ENCODE data around the gene FBRSL1. TPM values are rescaled to one million over a fixed set of nuclear protein-coding genes. Genes with fewer than 3 reads are reported as not detected.
"Not testable (repeated sequence)": the region's sequence is repeated elsewhere in the genome, so short reads cannot be mapped to it uniquely, and the experiment has no call there.

FBRSL1 gene
- 3.3 and 5.5 TPM in 2 replicates for polyA plus RNA-seq (2012; rRNA removed)
- polyA plus RNA-seq (2012; cell fraction: cytosol; rRNA removed), result 3.2 and 4.9 TPM in 2 replicates
- polyA plus RNA-seq (2012; cell fraction: nucleus; rRNA removed), result 29.5 and 88.3 TPM in 2 replicates

- Histone ChIP-seq H3K9ac (peak within 1 kb of the TSS; percentile 68), H3K4me1 (ENCODE audit: control insufficient read depth in 1 of 2, insufficient read depth in 2 of 2, low read depth in 1 of 2, low read length in 1 of 2) (peaks cover 0 to 43% of the 10 kb centered on the region in 2 experiments; a peak in 1 of 4 replicates), H3K79me2 (ENCODE audit: insufficient read depth) (peaks cover 41% of the 10 kb centered on the region), H3K4me2 (peak within 1 kb of the TSS; percentile 100), H3K27me3 (ENCODE audit: insufficient read depth) (no peaks in the 10 kb centered on the region), H3K36me3 (replicated peaks in 1 of 2; ENCODE audit: control insufficient read depth in 1 of 2, insufficient read depth in 2 of 2, low read length in 1 of 2) (peaks cover 0 to 4% of the 10 kb centered on the region in 2 experiments), H3K9me2 (no peaks in the 10 kb centered on the region), H3K9me3 (no peaks in the 10 kb centered on the region), H3F3A (replicated peaks; ENCODE audit: insufficient read depth) (no peaks in the 10 kb centered on the region), H3K4me3 (ENCODE audit: low read depth in 2 of 2, low read length in 1 of 2) (peak within 1 kb of the TSS; percentile 73 to 76), H3K27ac (ENCODE audit: low read depth in 2 of 2, low read length in 1 of 2) (peak within 1 kb of the TSS in 1 of 2 experiments; percentile 11; a peak in 1 of 4 replicates), H2AFZ (ENCODE audit: low read depth) (peak within 1 kb of the TSS; percentile 83; the same call in 1 of the 2 replicates), H4K20me1 (ENCODE audit: insufficient read depth) (peaks cover 41% of the 10 kb centered on the region)
- WGBS (ENCODE audit: low lambda C conversion rate), result no CpG with 5 or more reads among the region's 96 CpGs
- peak; percentile 100 for DNase-seq
- no peak for TF ChIP-seq TCF12 (IDR thresholded peaks at IDR 0.05)
- TF ChIP-seq TAF1 (IDR thresholded peaks at IDR 0.05; ENCODE audit: borderline replicate concordance, low read depth, low read length), result peak; percentile 25; the same call in 1 of the 2 replicates
- TF ChIP-seq JUND (IDR thresholded peaks at IDR 0.05), result no peak
- no peak for TF ChIP-seq USF2 (IDR thresholded peaks at IDR 0.05; ENCODE audit: borderline replicate concordance, low read depth, low read length)
- no peak for TF ChIP-seq PBX3 (IDR thresholded peaks at IDR 0.05)
- TF ChIP-seq GABPA (IDR thresholded peaks at IDR 0.05; ENCODE audit: low read depth), result peak; percentile 71
- TF ChIP-seq SIN3A (IDR thresholded peaks at IDR 0.05; ENCODE audit: borderline replicate concordance, low read depth, low read length), result no peak
- no peak for TF ChIP-seq USF1 (IDR thresholded peaks at IDR 0.05; ENCODE audit: borderline replicate concordance, low read depth)
- ChIA-PET CTCF (no interaction called here), POLR2A (no interaction called here)
Measured at GRCh38 chr12:132489602-132490266, at the start of gene FBRSL1. Gene FBRSL1 (plus strand): TSS chr12:132490151.

GRCh38 chr12:132440420-132440819 lies 49.5 kb upstream of the FBRSL1 start:
- H3F3A ChIP-seq (replicated peaks; ENCODE audit: insufficient read depth); H3K27ac ChIP-seq (ENCODE audit: low read depth in 2 of 2, low read length in 1 of 2); H3K9me3 ChIP-seq; H4K20me1 ChIP-seq (ENCODE audit: insufficient read depth); H3K4me3 ChIP-seq (ENCODE audit: low read depth in 2 of 2, low read length in 1 of 2); H3K9ac ChIP-seq; H3K4me1 ChIP-seq (ENCODE audit: control insufficient read depth in 1 of 2, insufficient read depth in 2 of 2, low read depth in 1 of 2, low read length in 1 of 2); H3K36me3 ChIP-seq (replicated peaks in 1 of 2; ENCODE audit: control insufficient read depth in 1 of 2, insufficient read depth in 2 of 2, low read length in 1 of 2); POLR2A ChIA-PET; DNase-seq; H3K9me2 ChIP-seq; H3K79me2 ChIP-seq (ENCODE audit: insufficient read depth); H2AFZ ChIP-seq (ENCODE audit: low read depth); H3K4me2 ChIP-seq; CTCF ChIA-PET: not testable (repeated sequence)
- 60% methylated on average over 13 of the region's 13 CpGs for whole genome bisulfite sequencing (ENCODE audit: low lambda C conversion rate)
- H3K27me3 ChIP-seq (ENCODE audit: insufficient read depth), result peaks cover 26% of the 10 kb centered on the region

All from SK-N-SH (cell line).